ENCODE measurements around the gene VPS72. TPM values are rescaled to one million over a fixed set of nuclear protein-coding genes. Genes with fewer than 3 reads are reported as not detected.
A peak's percentile ranks its signal among the peaks of the same experiment; 100 is the strongest.

The VPS72 gene
- total RNA-seq, 1 donor from 2014 or later, result 83.5 TPM

DNA sequence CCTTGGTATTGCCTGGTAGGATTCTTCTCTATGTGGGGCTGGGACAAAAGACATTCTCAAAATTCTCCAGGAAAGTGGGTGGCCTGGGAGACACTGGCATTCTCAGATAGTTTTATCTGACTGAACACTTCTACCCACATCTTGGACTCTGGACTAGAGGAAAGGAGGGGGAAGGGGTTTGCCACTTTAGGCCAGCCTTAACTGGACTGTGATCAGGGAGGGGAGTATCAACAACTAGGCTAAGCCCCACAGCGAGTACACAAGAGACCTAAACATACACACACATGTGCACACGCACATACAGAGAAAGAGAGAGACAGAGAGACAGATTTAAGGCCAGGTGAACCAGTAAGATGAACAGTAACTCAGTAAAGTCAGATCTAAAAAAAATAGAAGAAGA, 42.3 kb downstream of the VPS72 start:
- DNase-seq (ENCODE audit: low spot score), result no peak
- peaks cover 8% of the 10 kb centered on the region for H3K27me3 Mint-ChIP-seq (ENCODE audit: unreplicated experiment)
- no peaks in the 10 kb centered on the region for H3K9me3 Mint-ChIP-seq (ENCODE audit: unreplicated experiment)
- H3K27ac Mint-ChIP-seq (ENCODE audit: unreplicated experiment), result peak overlapping the region; percentile 93
- peaks cover 53% of the 10 kb centered on the region for H3K4me1 Mint-ChIP-seq (ENCODE audit: unreplicated experiment)
- H3K36me3 Mint-ChIP-seq (ENCODE audit: low read depth, unreplicated experiment), result peaks cover 18% of the 10 kb centered on the region
- TF ChIP-seq, protein P1, sequence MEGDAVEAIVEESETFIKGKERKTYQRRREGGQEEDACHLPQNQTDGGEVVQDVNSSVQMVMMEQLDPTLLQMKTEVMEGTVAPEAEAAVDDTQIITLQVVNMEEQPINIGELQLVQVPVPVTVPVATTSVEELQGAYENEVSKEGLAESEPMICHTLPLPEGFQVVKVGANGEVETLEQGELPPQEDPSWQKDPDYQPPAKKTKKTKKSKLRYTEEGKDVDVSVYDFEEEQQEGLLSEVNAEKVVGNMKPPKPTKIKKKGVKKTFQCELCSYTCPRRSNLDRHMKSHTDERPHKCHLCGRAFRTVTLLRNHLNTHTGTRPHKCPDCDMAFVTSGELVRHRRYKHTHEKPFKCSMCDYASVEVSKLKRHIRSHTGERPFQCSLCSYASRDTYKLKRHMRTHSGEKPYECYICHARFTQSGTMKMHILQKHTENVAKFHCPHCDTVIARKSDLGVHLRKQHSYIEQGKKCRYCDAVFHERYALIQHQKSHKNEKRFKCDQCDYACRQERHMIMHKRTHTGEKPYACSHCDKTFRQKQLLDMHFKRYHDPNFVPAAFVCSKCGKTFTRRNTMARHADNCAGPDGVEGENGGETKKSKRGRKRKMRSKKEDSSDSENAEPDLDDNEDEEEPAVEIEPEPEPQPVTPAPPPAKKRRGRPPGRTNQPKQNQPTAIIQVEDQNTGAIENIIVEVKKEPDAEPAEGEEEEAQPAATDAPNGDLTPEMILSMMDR (IDR thresholded peaks at IDR 0.05; ENCODE audit: unreplicated experiment), result no peak
- peak overlapping the region; percentile 97 for H3K4me3 Mint-ChIP-seq (ENCODE audit: unreplicated experiment)

DNA sequence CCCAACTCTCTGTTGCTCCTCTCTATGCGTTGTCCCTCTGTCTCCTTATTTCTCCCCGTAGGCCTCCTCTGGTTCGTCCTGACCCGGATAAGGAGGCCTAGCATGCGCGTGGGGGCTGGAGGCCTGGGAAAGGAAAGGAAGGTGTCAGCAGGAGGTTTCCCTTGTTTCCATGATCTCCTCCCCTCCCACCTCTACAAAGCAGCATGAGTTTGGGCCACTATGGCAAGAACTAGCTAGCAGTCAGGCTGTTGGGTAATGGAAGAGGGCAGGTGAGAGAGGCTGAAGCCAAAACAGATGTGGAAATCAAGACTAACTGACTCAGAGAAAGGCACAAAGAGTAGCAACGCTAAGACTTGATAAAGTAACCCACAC, 42.9 kb downstream of the VPS72 start:
- DNase-seq (ENCODE audit: low spot score), result no peak
- TF ChIP-seq, protein P1 (IDR thresholded peaks at IDR 0.05; ENCODE audit: unreplicated experiment), result no peak
- peaks cover 56% of the 10 kb centered on the region for H3K4me1 Mint-ChIP-seq (ENCODE audit: unreplicated experiment)
- H3K9me3 Mint-ChIP-seq (ENCODE audit: unreplicated experiment), result no peaks in the 10 kb centered on the region
- peak overlapping the region; percentile 93 for H3K27ac Mint-ChIP-seq (ENCODE audit: unreplicated experiment)
- H3K27me3 Mint-ChIP-seq (ENCODE audit: unreplicated experiment), result peaks cover 8% of the 10 kb centered on the region
- H3K36me3 Mint-ChIP-seq (ENCODE audit: low read depth, unreplicated experiment), result peaks cover 18% of the 10 kb centered on the region
- H3K4me3 Mint-ChIP-seq (ENCODE audit: unreplicated experiment), result peak overlapping the region; percentile 97

DNA sequence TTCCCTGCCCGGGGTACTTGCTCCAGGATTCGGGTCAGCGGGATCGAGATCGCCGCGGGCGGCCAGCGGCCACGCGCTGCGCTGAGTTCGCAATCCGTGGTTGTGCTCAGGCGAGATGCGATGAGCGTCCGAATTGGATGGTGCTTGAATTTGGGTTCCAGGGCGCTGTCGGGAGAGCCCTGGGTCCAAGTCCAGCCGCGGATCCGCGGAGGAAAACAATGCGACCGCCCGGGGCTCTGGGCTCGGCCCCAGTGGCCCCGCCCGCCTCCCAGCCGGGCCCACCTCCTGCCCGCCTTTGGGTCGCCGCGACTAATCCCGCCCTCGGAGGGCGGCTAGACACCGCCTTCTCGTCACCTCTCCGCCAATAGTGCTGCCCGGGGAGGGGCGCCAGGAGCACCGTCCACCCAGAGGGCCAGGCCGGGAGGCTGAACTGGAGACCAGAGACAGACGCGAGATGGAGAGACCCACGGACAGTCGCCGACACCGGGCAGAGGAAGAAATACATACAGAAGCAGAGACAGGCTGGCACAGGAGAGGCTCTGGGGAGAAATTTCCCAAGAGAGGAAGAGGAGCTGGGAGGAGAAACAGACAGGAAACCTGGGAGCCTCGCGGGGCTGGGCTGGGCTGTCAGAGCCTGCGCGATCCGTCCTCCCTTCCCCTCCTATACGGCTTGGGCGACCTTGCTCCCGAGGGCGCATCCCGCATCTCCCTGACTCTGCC, 43.4 kb downstream of the VPS72 start, which contains the start of gene SEMA6C:
SEMA6C (minus strand) TSS at position 220 of the 720 bp plus-strand sequence. CDS start 4,010 bp downstream, outside the sequence.
- Mint-ChIP-seq H3K4me1 (ENCODE audit: unreplicated experiment) (peaks cover 57% of the 10 kb centered on the region), H3K9me3 (ENCODE audit: unreplicated experiment) (no peaks in the 10 kb centered on the region), H3K27ac (ENCODE audit: unreplicated experiment) (peak within 1 kb of the TSS; percentile 93), H3K27me3 (ENCODE audit: unreplicated experiment) (peaks cover 8% of the 10 kb centered on the region), H3K4me3 (ENCODE audit: unreplicated experiment) (peak within 1 kb of the TSS; percentile 97), H3K36me3 (ENCODE audit: low read depth, unreplicated experiment) (peaks cover 18% of the 10 kb centered on the region)
- TF ChIP-seq, protein P1 (IDR thresholded peaks at IDR 0.05; ENCODE audit: unreplicated experiment), result no peak
- DNase-seq (ENCODE audit: low spot score), result peak; percentile 94

DNA sequence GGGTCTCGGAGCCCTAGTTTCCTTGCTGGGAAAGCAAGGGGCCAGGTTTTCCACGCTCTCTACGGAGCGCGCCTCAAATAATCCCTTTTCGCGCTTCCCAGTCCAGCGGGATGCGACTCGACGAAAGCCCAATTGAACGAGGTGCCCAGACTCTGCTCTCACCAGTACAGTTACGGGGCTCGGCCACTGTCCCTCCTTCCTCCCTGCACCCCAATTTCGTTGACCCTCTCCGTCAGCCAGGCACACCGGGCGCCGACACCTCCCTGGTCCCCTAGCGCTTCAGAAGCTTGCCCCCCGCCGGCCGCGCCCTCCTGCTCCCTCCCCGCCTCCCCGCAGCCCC, 44.0 kb downstream of the VPS72 start:
- Mint-ChIP-seq H3K36me3 (ENCODE audit: low read depth, unreplicated experiment) (peaks cover 18% of the 10 kb centered on the region), H3K27ac (ENCODE audit: unreplicated experiment) (no peak overlapping the region), H3K4me1 (ENCODE audit: unreplicated experiment) (peaks cover 57% of the 10 kb centered on the region), H3K4me3 (ENCODE audit: unreplicated experiment) (peak overlapping the region; percentile 97), H3K9me3 (ENCODE audit: unreplicated experiment) (no peaks in the 10 kb centered on the region), H3K27me3 (ENCODE audit: unreplicated experiment) (peaks cover 8% of the 10 kb centered on the region)
- DNase-seq (ENCODE audit: low spot score), result no peak
- TF ChIP-seq, protein P1 (IDR thresholded peaks at IDR 0.05; ENCODE audit: unreplicated experiment), result no peak

DNA sequence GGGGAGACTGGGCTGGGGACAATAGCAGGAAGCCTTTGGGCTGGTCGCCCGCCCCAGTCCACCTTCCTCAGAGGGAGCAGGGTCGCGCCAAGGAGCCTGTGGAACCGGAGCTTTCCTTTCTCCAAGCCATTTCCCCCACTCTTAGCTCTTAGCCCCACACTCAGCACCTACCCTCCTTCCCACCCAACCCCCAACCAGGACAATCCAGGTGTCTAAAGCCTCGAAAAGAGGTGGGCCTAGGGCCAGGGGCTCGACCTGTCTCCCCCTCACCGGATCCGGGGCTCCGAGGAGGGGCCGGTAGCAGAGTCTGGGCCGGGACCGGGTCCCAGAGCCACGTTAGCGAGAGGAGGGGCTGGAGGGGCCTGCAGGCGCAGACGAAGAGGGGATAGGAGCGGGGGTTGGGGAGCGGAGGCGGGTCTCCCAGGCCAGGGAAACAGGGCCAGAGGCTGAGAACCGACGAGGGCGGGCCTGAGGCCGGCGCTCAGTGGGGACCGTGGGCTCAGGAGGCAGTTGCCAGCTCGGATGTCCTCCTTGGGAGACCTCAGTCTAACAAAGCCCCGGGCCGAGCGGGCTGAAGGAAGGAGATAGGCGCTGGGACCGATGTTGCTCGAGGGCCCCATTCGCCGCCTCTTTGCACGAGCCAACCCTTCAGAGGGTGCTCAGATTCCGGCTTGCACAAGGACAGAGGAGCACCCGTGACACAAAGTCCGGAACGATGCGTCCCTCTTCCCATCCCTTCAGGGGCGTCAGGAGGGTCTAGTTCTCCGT, 44.5 kb downstream of the VPS72 start:
- TF ChIP-seq, protein P1 (IDR thresholded peaks at IDR 0.05; ENCODE audit: unreplicated experiment), result no peak
- peaks cover 57% of the 10 kb centered on the region for H3K4me1 Mint-ChIP-seq (ENCODE audit: unreplicated experiment)
- H3K4me3 Mint-ChIP-seq (ENCODE audit: unreplicated experiment), result peak overlapping the region; percentile 97
- peaks cover 8% of the 10 kb centered on the region for H3K27me3 Mint-ChIP-seq (ENCODE audit: unreplicated experiment)
- H3K27ac Mint-ChIP-seq (ENCODE audit: unreplicated experiment), result peak overlapping the region; percentile 95
- no peaks in the 10 kb centered on the region for H3K9me3 Mint-ChIP-seq (ENCODE audit: unreplicated experiment)
- DNase-seq (ENCODE audit: low spot score), result peak; percentile 42
- peaks cover 18% of the 10 kb centered on the region for H3K36me3 Mint-ChIP-seq (ENCODE audit: low read depth, unreplicated experiment)

Measured in endothelial cell (in vitro differentiated cells).